HepG2 (cell line): ENCODE measurements around the gene LYST. TPM values are rescaled to one million over a fixed set of nuclear protein-coding genes. Genes with fewer than 3 reads are reported as not detected.

ENCODE experiments used
- ATAC-seq: fragments of 200-7000 bp; cut with Tn5 transposase; 3 replicates; pipeline ENCODE4 v1.9.1; 2020; ENCODE audit warnings: mild to moderate bottlenecking, moderate library complexity
- BruUV-seq: library from RNA; stranded (reverse); fragments of 400-500 nt; replicated peaks from 2 replicates; lab custom pipeline; 2021; lab: Mats Ljungman, UMichigan
- CTCF ChIA-PET: fragments of 300-600 bp; formaldehyde crosslinking; extraction: SDS; loops from one replicate; lab custom pipeline; 2021; ENCODE audit warnings: low total read pairs, inconsistent platforms, low intra/inter-chr PET ratio; lab: Yijun Ruan, JAX
- POLR2A ChIA-PET: fragments of 350-600 bp; sonication (Branson Sonifier 250); formaldehyde crosslinking; loops from one replicate; lab custom pipeline; 2020; ENCODE audit warnings: antibody characterized with exemption, inconsistent platforms; lab: Yijun Ruan, JAX
- DNase-seq: peaks from one replicate; pipeline ENCODE4 v3.0.0-alpha.2; 2015; ENCODE audit warnings: low spot score
- FAIRE-seq: peaks from 3 replicates; lab custom pipeline; 2011; peaks lifted over from hg19 to GRCh38; lab: Jason Lieb, UNC
- H2AFZ ChIP-seq: one replicate; pipeline ENCODE4 v1.6.1; 2011; ENCODE audit warnings: low read length, inconsistent platforms
- H3K27ac ChIP-seq: fragments of 300-600 bp; 3 replicates; pipeline ENCODE4 v1.8.0; 2011; ENCODE audit warnings: mixed run types, mild to moderate bottlenecking, mixed read lengths, low read length, inconsistent platforms; ENCODE audit not compliant: insufficient read depth; ENCODE audit errors: extremely low read length
- H3K27me3 ChIP-seq, 2 experiments: fragments of 200-600 bp in 1 of 2; 2 replicates in 1 of 2; 3 replicates in 1 of 2; pipeline versions ENCODE4 v1.6.0 to v1.8.0; 2011; ENCODE audit warnings: low read length in 2 of 2, mild to moderate bottlenecking in 2 of 2, moderate library complexity in 2 of 2, inconsistent platforms in 1 of 2; ENCODE audit not compliant: insufficient read depth in 2 of 2, control insufficient read depth in 1 of 2
- H3K36me3 ChIP-seq, 2 experiments: fragments of 200-600 bp in 1 of 2; replicated peaks in 1 of 2; 2 replicates in 1 of 2; 3 replicates in 1 of 2; pipeline versions ENCODE4 v1.5.1 to v1.8.0; 2011; ENCODE audit warnings: low read length in 2 of 2, inconsistent platforms in 1 of 2; ENCODE audit not compliant: insufficient read depth in 2 of 2, control insufficient read depth in 1 of 2
- H3K4me1 ChIP-seq: 2 replicates; pipeline ENCODE4 v1.5.1; 2012; ENCODE audit warnings: low read length, inconsistent platforms; ENCODE audit not compliant: insufficient read depth
- H3K4me2 ChIP-seq: 2 replicates; pipeline ENCODE4 v1.6.0; 2011; ENCODE audit warnings: low read depth, low read length, inconsistent platforms
- H3K4me3 ChIP-seq, 3 experiments: fragments of 200-600 bp in 1 of 3; sonication (generic), shearing (Covaris generic) in 1 of 3; replicated peaks in 1 of 3; 2 replicates each; pipeline ENCODE4 v1.5.1; 2011 to 2016; ENCODE audit warnings: low read length in 3 of 3, inconsistent platforms in 2 of 3, low read depth in 2 of 3, mild to moderate bottlenecking in 2 of 3, control low read depth in 1 of 3, mixed read lengths in 1 of 3; ENCODE audit not compliant: insufficient read depth in 1 of 3
- H3K79me2 ChIP-seq: one replicate; pipeline ENCODE4 v1.6.1; 2011; ENCODE audit warnings: low read length, inconsistent platforms; ENCODE audit not compliant: insufficient read depth
- H3K9ac ChIP-seq: 2 replicates; pipeline ENCODE4 v1.6.0; 2011; ENCODE audit warnings: mild to moderate bottlenecking, low read depth, low read length, inconsistent platforms; ENCODE audit not compliant: insufficient read depth
- H3K9me3 ChIP-seq: 2 replicates; pipeline ENCODE4 v1.5.1; 2012; ENCODE audit warnings: mild to moderate bottlenecking, low read length
- H4K20me1 ChIP-seq: 2 replicates; pipeline ENCODE4 v1.6.0; 2011; ENCODE audit warnings: inconsistent platforms, mild to moderate bottlenecking, low read length, moderate library complexity; ENCODE audit not compliant: insufficient read depth
- CCDC6 ChIP-seq: sonication (generic); formaldehyde crosslinking; IDR thresholded peaks from 2 replicates; pipeline ENCODE4 v1.8.1; 2022; ENCODE audit warnings: mild to moderate bottlenecking, missing genetic modification reagents, moderate library complexity
- CENPT ChIP-seq: sonication (generic); formaldehyde crosslinking; IDR thresholded peaks from 2 replicates; pipeline ENCODE4 v1.8.0; 2022; ENCODE audit warnings: low read depth, mild to moderate bottlenecking, moderate library complexity, missing genetic modification reagents
- GATAD2A ChIP-seq: IDR thresholded peaks from 2 replicates; pipeline ENCODE4 v1.6.1; 2016
- GFI1 ChIP-seq: sonication (generic); formaldehyde crosslinking; IDR thresholded peaks from 2 replicates; pipeline ENCODE4 v1.5.0; 2020; ENCODE audit warnings: missing genetic modification reagents, mild to moderate bottlenecking, borderline replicate concordance
- KLF13 ChIP-seq: sonication (generic); formaldehyde crosslinking; IDR thresholded peaks from 2 replicates; pipeline ENCODE4 v1.4.0; 2020; ENCODE audit warnings: mild to moderate bottlenecking, missing genetic modification reagents
- KLF9 ChIP-seq: IDR thresholded peaks from 2 replicates; pipeline ENCODE4 v1.6.1; 2016; ENCODE audit warnings: low read depth
- KMT2B ChIP-seq: IDR thresholded peaks from 2 replicates; pipeline ENCODE4 v1.6.1; 2016; ENCODE audit warnings: missing genetic modification reagents, missing compliant biosample characterization
- MYC ChIP-seq: sonication (generic); formaldehyde crosslinking; IDR thresholded peaks from 2 replicates; pipeline ENCODE4 v1.9.0; 2021; ENCODE audit warnings: missing genetic modification reagents, borderline replicate concordance
- RAD21 ChIP-seq: fragments of 450-650 bp; formaldehyde crosslinking; IDR thresholded peaks from 2 replicates; pipeline ENCODE4 v1.5.0; 2020; ENCODE audit warnings: mild to moderate bottlenecking
- RFX1 ChIP-seq: fragments of 450-650 bp; IDR thresholded peaks from 2 replicates; pipeline ENCODE4 v1.6.1; 2017
- RNF2 ChIP-seq: fragments of 450-650 bp; conservative IDR thresholded peaks from 2 replicates; pipeline ENCODE4 v1.6.1; 2016; ENCODE audit warnings: low read depth
- RXRA ChIP-seq: sonication (generic); formaldehyde crosslinking; IDR thresholded peaks from 2 replicates; pipeline ENCODE4 v1.5.1; 2020; ENCODE audit warnings: missing genetic modification reagents
- SKIL ChIP-seq: sonication (generic); formaldehyde crosslinking; IDR thresholded peaks from 2 replicates; pipeline ENCODE4 v1.8.0; 2022; ENCODE audit warnings: missing genetic modification reagents, mild to moderate bottlenecking, moderate library complexity, borderline replicate concordance
- ZBED4 ChIP-seq: sonication (generic); formaldehyde crosslinking; IDR thresholded peaks from 2 replicates; pipeline ENCODE4 v1.4.0; 2020; ENCODE audit warnings: missing genetic modification reagents, borderline replicate concordance
- ZNF121 ChIP-seq: sonication (generic); formaldehyde crosslinking; IDR thresholded peaks from 2 replicates; pipeline ENCODE4 v1.5.0; 2020; ENCODE audit warnings: mild to moderate bottlenecking, missing genetic modification reagents
- ZNF205 ChIP-seq: IDR thresholded peaks from 2 replicates; pipeline ENCODE4 v1.6.1; 2018; ENCODE audit warnings: missing biosample characterization, missing genetic modification reagents
- ZNF33A ChIP-seq: sonication (generic); formaldehyde crosslinking; IDR thresholded peaks from 2 replicates; pipeline ENCODE4 v1.5.1; 2020; ENCODE audit warnings: missing genetic modification reagents, mild to moderate bottlenecking, moderate library complexity, borderline replicate concordance
- WGBS: methylation state at CpG from one replicate; pipeline ENCODE4 v1.1.6; 2017; ENCODE audit warnings: low lambda C conversion rate; 5-methylcytosine and 5-hydroxymethylcytosine counted together
- in situ Hi-C: cut with HindIII; loops from 2 replicates; pipeline ENCODE4 v1.10.0; 2017; ENCODE audit warnings: low pct_unique_long_range_greater_than_20kb; ENCODE audit not compliant: extremely low pct_ligation_motif_present
- intact Hi-C: fragments of 100-400 bp; cut with micrococcal nuclease; formaldehyde crosslinking; loops from one replicate; pipeline ENCODE4 v1.10.0; 2022; ENCODE audit not compliant: unreplicated experiment
- polyA plus RNA-seq, 8 experiments: library from polyadenylated mRNA; depleted of rRNA in 3 of 8; stranded (reverse) in 7 of 8; unstranded in 1 of 8; fragments of >200 nt; fragmentation: Illumina TruSeq in 4 of 8; extraction: Trizol in 4 of 8; gene quantifications; 2 replicates each; pipeline versions ENCODE4 v1.2.1 to v1.2.3, GENCODE V29; 2011 to 2016; ENCODE audit warnings: low read depth in 4 of 8, missing spikeins in 1 of 8, mixed read lengths in 1 of 8; ENCODE audit not compliant: insufficient read depth in 1 of 8
- total RNA-seq, 5 experiments: library from RNA; depleted of rRNA; stranded (reverse); fragments of >200 nt; fragmentation: Illumina TruSeq; extraction: Trizol; gene quantifications; 2 replicates each; pipeline ENCODE4 v1.2.3, GENCODE V29; 2016; ENCODE audit warnings: low read depth in 1 of 5
- TF ChIP-seq, protein P1 (sequence below): sonication (generic); formaldehyde crosslinking; IDR thresholded peaks from 2 replicates; pipeline ENCODE4 v1.4.0; 2020; ENCODE audit warnings: missing genetic modification reagents

The LYST gene
- total and polyA plus RNA-seq, 2 of the 13 experiments (the other 11 are each of a cell fraction or from before 2014, with no cell fraction given): 0.91 to 2.5 TPM

DNA sequence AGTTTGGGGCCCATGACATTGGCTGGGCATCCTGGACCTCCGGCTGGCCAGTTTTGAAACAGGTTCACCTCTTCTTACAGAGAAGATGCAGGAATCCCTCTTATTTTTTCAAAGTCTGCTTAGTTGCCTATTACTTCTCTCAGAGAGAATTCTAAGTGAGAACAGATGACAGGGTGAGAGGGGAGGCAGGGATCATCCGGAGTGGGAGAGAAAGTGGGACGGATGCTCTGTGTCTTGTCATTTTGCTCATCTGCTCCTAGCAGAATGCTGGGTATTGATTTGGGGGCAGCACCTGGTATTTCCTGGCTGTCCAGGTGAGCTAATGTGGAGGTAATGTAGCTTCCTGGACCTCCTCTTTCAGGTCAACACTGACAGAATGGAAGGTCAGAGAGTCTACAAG is 249.6 kb downstream of the LYST start:
- in situ Hi-C loops: no loop called here
- 98% methylated on average over 3 of the region's 3 CpGs for WGBS
- TF ChIP-seq MYC (CRISPR knock-in tag) (no peak), RFX1 (no peak), CCDC6 (CRISPR knock-in tag) (no peak), ZBED4 (no peak), ZNF205 (CRISPR knock-in tag) (no peak), RXRA (no peak), GATAD2A (no peak), KLF13 (CRISPR knock-in tag) (no peak), RAD21 (CRISPR knock-in tag) (no peak), SKIL (CRISPR knock-in tag) (no peak), ZNF33A (no peak), CENPT (CRISPR knock-in tag) (no peak), ZNF121 (CRISPR knock-in tag) (no peak), GFI1 (CRISPR knock-in tag) (no peak), KMT2B (CRISPR knock-in tag) (no peak), RNF2 (no peak), KLF9 (CRISPR knock-in tag) (no peak)
- TF ChIP-seq, protein P1, sequence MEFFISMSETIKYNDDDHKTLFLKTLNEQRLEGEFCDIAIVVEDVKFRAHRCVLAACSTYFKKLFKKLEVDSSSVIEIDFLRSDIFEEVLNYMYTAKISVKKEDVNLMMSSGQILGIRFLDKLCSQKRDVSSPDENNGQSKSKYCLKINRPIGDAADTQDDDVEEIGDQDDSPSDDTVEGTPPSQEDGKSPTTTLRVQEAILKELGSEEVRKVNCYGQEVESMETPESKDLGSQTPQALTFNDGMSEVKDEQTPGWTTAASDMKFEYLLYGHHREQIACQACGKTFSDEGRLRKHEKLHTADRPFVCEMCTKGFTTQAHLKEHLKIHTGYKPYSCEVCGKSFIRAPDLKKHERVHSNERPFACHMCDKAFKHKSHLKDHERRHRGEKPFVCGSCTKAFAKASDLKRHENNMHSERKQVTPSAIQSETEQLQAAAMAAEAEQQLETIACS (CRISPR knock-in tag): no peak
- Histone ChIP-seq H3K9ac (no peak overlapping the region), H3K27me3 (no peaks in the 10 kb centered on the region), H3K4me3 (no peak overlapping the region), H3K79me2 (peaks cover 14% of the 10 kb centered on the region), H3K9me3 (no peaks in the 10 kb centered on the region), H3K36me3 (peaks cover 2 to 6% of the 10 kb centered on the region in 2 experiments; a peak in 3 of 5 replicates), H3K4me1 (peaks cover 42% of the 10 kb centered on the region), H3K27ac (no peak overlapping the region), H4K20me1 (peaks cover 8% of the 10 kb centered on the region; the same call in 1 of the 2 replicates), H3K4me2 (no peak overlapping the region), H2AFZ (no peak overlapping the region)
- BruUV-seq: no TSS peak
- DNase-seq (no peak), FAIRE-seq (no peak), ATAC-seq (no peak)
- ChIA-PET CTCF (no interaction called here), POLR2A (no interaction called here)
- intact Hi-C loops: no loop called here
